Karpas-422 (cell line): ENCODE measurements around the gene REV3L. TPM values are rescaled to one million over a fixed set of nuclear protein-coding genes. Genes with fewer than 3 reads are reported as not detected.

Experiments used
- DNase-seq: peaks from one replicate; pipeline ENCODE4 v3.0.0-alpha.2; 2015
- H2AFZ ChIP-seq: fragments of 200-600 bp; sonication (generic); 2 replicates; pipeline ENCODE4 v1.6.1; 2014; ENCODE audit warnings: antibody characterized with exemption, low read length, mixed read lengths
- H3K27ac ChIP-seq: fragments of 200-600 bp; sonication (generic); 2 replicates; pipeline ENCODE4 v1.5.1; 2014; ENCODE audit warnings: mild to moderate bottlenecking, low read length, moderate library complexity
- H3K27me3 ChIP-seq: fragments of 200-600 bp; sonication (generic); 2 replicates; pipeline ENCODE4 v1.6.1; 2014; ENCODE audit warnings: low read length, mixed read lengths
- H3K36me3 ChIP-seq: fragments of 200-600 bp; sonication (generic); 2 replicates; pipeline ENCODE4 v1.6.1; 2014; ENCODE audit warnings: low read length, mixed read lengths; ENCODE audit not compliant: insufficient read depth
- H3K4me1 ChIP-seq: fragments of 200-600 bp; sonication (generic); 2 replicates; pipeline ENCODE4 v1.6.1; 2014; ENCODE audit warnings: mild to moderate bottlenecking, low read length, mixed read lengths
- H3K4me2 ChIP-seq: fragments of 200-600 bp; sonication (generic); 2 replicates; pipeline ENCODE4 v1.6.1; 2014; ENCODE audit warnings: low read length, low read depth, mild to moderate bottlenecking; ENCODE audit not compliant: poor library complexity, severe bottlenecking
- H3K4me3 ChIP-seq: fragments of 200-600 bp; sonication (generic); 2 replicates; pipeline ENCODE4 v1.5.1; 2014; ENCODE audit warnings: mild to moderate bottlenecking, antibody characterized with exemption, low read length, mixed read lengths
- H3K79me2 ChIP-seq: fragments of 200-600 bp; sonication (generic); 2 replicates; pipeline ENCODE4 v1.6.1; 2014; ENCODE audit warnings: mild to moderate bottlenecking, low read length, mixed read lengths
- H3K9ac ChIP-seq: fragments of 200-600 bp; sonication (generic); 2 replicates; pipeline ENCODE4 v1.6.0; 2014; ENCODE audit warnings: low read length
- H3K9me2 ChIP-seq: fragments of 200-600 bp; sonication (generic), shearing (Covaris generic); replicated peaks from 2 replicates; pipeline ENCODE4 v1.6.0; 2014; ENCODE audit warnings: mild to moderate bottlenecking, low read length, moderate library complexity; ENCODE audit not compliant: insufficient read depth
- H3K9me3 ChIP-seq: fragments of 300-700, 200-600 bp; sonication (generic); 2 replicates; pipeline ENCODE4 v1.6.1; 2014; ENCODE audit warnings: low read length, mixed read lengths
- H4K20me1 ChIP-seq: fragments of 200-600 bp; sonication (generic); 2 replicates; pipeline ENCODE4 v1.6.1; 2014; ENCODE audit warnings: mild to moderate bottlenecking, antibody characterized with exemption, low read length, low read depth; ENCODE audit not compliant: insufficient read depth
- total RNA-seq: library from RNA; depleted of rRNA; stranded (reverse); fragments of >200 nt; shearing (Covaris generic); gene quantifications from 2 replicates; pipeline ENCODE4 v1.2.3, GENCODE V29; 2014; ENCODE audit warnings: low replicate concordance

REV3L gene
- total RNA-seq, 1 experiment from 2014 or later, result 64.4 TPM

- DNase-seq, result no peak
- Histone ChIP-seq H4K20me1 (no peaks in the 10 kb centered on the region), H3K36me3 (no peaks in the 10 kb centered on the region), H3K27ac (no peak overlapping the region), H3K9ac (no peak overlapping the region), H3K9me3 (no peaks in the 10 kb centered on the region), H3K9me2 (no peaks in the 10 kb centered on the region), H3K79me2 (peaks cover 100% of the 10 kb centered on the region), H3K4me2 (no peak overlapping the region), H2AFZ (no peak overlapping the region), H3K4me3 (no peak overlapping the region), H3K27me3 (no peaks in the 10 kb centered on the region), H3K4me1 (no peaks in the 10 kb centered on the region; the same call in 1 of the 2 replicates)
Observed at GRCh38 chr6:111444794-111445193, 38.2 kb downstream of the REV3L start.

DNA sequence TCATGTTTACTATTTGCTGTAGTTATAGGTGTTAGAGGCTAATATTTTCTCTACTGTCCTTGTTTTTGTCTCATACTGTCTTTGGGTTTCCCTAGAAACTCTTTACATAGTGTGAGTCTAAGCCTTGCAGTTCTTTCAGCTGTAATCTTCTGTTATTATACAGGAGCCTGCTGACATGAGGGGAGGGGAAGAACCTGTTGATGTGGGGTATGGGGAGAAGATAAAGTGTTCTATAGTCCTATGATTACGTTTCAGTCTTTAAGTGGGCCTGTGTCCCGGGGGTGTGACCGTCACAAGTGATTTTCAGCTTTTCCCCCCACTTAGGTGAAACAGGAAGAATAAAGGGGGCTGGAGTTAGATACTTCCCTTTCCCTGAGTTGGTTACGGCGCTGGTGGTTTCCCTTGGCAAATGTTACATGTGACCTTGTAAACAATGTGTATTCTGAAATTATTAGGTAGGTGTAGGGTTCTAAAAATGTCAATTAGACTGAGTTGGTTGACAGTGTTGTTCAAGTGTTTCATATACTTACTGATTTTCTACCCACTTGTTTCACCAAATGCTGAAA is 41.3 kb downstream of the REV3L start:
- Histone ChIP-seq H3K79me2 (peaks cover 98% of the 10 kb centered on the region), H3K4me1 (no peaks in the 10 kb centered on the region; the same call in 1 of the 2 replicates), H4K20me1 (no peaks in the 10 kb centered on the region), H3K4me2 (no peak overlapping the region), H3K4me3 (no peak overlapping the region), H3K9me2 (no peaks in the 10 kb centered on the region), H3K9ac (no peak overlapping the region), H3K27me3 (no peaks in the 10 kb centered on the region), H3K27ac (no peak overlapping the region), H2AFZ (no peak overlapping the region), H3K36me3 (0 out of 2 replicates have a peak, but pooled peaks cover 3% of the 10 kb centered on the region), H3K9me3 (no peaks in the 10 kb centered on the region)
- no peak for DNase-seq

- 0 out of 2 replicates have a peak, but pooled peaks cover 3% of the 10 kb centered on the region for H3K36me3 ChIP-seq
- no peaks in the 10 kb centered on the region for H3K9me2 ChIP-seq
- H3K9ac ChIP-seq, result no peak overlapping the region
- H3K4me1 ChIP-seq, result no peaks in the 10 kb centered on the region; the same call in 1 of the 2 replicates
- no peak overlapping the region for H2AFZ ChIP-seq
- no peaks in the 10 kb centered on the region for H3K27me3 ChIP-seq
- no peaks in the 10 kb centered on the region for H4K20me1 ChIP-seq
- DNase-seq, result no peak
- no peaks in the 10 kb centered on the region for H3K9me3 ChIP-seq
- no peak overlapping the region for H3K4me3 ChIP-seq
- no peak overlapping the region for H3K4me2 ChIP-seq
- H3K27ac ChIP-seq, result no peak overlapping the region
- peaks cover 97% of the 10 kb centered on the region for H3K79me2 ChIP-seq
Observed at GRCh38 chr6:111439171-111439570, 43.8 kb downstream of the REV3L start.

DNA sequence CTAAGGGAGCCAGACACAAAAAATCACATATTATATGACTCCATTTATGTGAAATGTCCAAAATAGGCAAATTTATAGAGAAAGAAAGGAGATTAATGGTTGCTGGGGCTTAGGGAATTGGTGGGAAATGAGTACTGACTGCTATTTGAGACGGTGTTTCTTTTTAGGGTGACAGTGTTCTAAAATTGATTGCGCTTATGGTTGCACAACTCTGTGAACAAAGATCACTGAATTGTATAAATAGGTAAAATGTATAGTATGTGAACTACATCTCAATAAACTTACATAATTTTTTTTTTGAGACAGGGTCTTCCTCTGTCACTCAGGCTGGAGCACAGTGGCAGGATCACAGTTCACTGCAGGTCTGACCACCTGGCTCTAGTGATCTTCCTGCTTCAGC is 45.4 kb downstream of the REV3L start:
- Histone ChIP-seq H3K9ac (no peak overlapping the region), H3K9me2 (no peaks in the 10 kb centered on the region), H3K36me3 (0 out of 2 replicates have a peak, but pooled peaks cover 3% of the 10 kb centered on the region), H2AFZ (no peak overlapping the region), H3K9me3 (no peaks in the 10 kb centered on the region), H3K4me1 (no peaks in the 10 kb centered on the region), H4K20me1 (no peaks in the 10 kb centered on the region), H3K79me2 (peaks cover 97% of the 10 kb centered on the region), H3K4me3 (no peak overlapping the region), H3K27me3 (no peaks in the 10 kb centered on the region), H3K27ac (no peak overlapping the region), H3K4me2 (no peak overlapping the region)
- no peak for DNase-seq

GRCh38 chr6:111432511-111432910 is 50.5 kb downstream of the REV3L start:
- Histone ChIP-seq H3K4me2 (no peak overlapping the region), H3K79me2 (peaks cover 99% of the 10 kb centered on the region), H4K20me1 (no peaks in the 10 kb centered on the region), H3K9ac (no peak overlapping the region), H2AFZ (no peak overlapping the region), H3K4me3 (no peak overlapping the region), H3K27me3 (no peaks in the 10 kb centered on the region), H3K9me2 (no peaks in the 10 kb centered on the region), H3K4me1 (peaks cover 2% of the 10 kb centered on the region), H3K36me3 (peaks cover 16% of the 10 kb centered on the region), H3K27ac (no peak overlapping the region), H3K9me3 (peaks cover 10% of the 10 kb centered on the region)
- no peak for DNase-seq

DNA sequence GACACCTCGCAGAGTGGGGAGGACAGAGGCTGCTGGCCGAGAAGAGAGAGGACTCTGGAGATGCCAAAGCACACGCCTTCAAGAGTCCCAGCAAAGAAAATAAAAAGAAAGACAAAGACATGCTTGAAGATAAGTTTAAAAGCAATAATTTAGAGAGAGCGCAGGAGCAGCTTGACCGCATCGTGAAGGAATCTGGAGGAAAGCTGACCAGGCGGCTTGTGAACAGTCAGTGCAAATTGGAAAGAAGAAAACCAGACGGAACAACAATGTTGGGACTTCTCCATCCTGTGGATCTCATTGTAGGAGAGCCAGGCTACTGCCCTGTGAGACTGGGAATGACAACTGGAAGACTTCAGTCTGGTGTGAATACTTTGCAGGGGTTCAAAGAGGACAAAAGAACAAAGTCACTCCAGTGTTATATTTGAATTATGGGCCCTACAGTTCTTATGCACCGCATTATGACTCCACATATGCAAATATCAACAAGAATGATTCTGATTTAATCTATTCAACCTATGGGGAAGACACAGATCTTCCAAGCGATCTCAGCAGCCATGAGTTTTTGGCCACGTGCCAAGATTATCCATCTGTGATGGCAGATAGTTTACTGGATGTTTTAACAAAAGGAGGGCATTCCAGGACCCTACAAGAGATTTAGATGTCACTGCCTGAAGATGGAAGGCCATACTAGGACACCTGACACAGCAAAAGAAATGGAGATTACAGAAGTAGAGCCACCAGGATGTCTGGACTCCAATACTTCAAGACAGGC is 52.2 kb downstream of the REV3L start:
- Histone ChIP-seq H3K4me3 (no peak overlapping the region), H3K9me3 (peaks cover 10% of the 10 kb centered on the region), H3K27me3 (no peaks in the 10 kb centered on the region), H3K4me2 (no peak overlapping the region), H3K36me3 (peaks cover 13% of the 10 kb centered on the region), H3K4me1 (peaks cover 10% of the 10 kb centered on the region), H2AFZ (no peak overlapping the region), H3K9me2 (no peaks in the 10 kb centered on the region), H3K27ac (no peak overlapping the region), H4K20me1 (no peaks in the 10 kb centered on the region), H3K9ac (no peak overlapping the region), H3K79me2 (peaks cover 100% of the 10 kb centered on the region)
- DNase-seq, result no peak

GRCh38 chr6:111429571-111429970 is 53.4 kb downstream of the REV3L start:
- Histone ChIP-seq H3K4me1 (peaks cover 18% of the 10 kb centered on the region), H3K9ac (no peak overlapping the region), H3K27ac (no peak overlapping the region), H3K27me3 (no peaks in the 10 kb centered on the region), H2AFZ (no peak overlapping the region), H3K9me2 (no peaks in the 10 kb centered on the region), H4K20me1 (no peaks in the 10 kb centered on the region), H3K79me2 (peaks cover 100% of the 10 kb centered on the region), H3K4me2 (no peak overlapping the region), H3K36me3 (peaks cover 13% of the 10 kb centered on the region), H3K4me3 (no peak overlapping the region), H3K9me3 (peaks cover 10% of the 10 kb centered on the region)
- no peak for DNase-seq

GRCh38 chr6:111428811-111429210 is 54.2 kb downstream of the REV3L start:
- H3K9me3 ChIP-seq, result peaks cover 10% of the 10 kb centered on the region
- no peaks in the 10 kb centered on the region for H4K20me1 ChIP-seq
- peaks cover 13% of the 10 kb centered on the region for H3K36me3 ChIP-seq
- no peak for DNase-seq
- H3K9ac ChIP-seq, result no peak overlapping the region
- H3K27me3 ChIP-seq, result no peaks in the 10 kb centered on the region
- H3K4me3 ChIP-seq, result no peak overlapping the region
- no peak overlapping the region for H3K4me2 ChIP-seq
- H3K9me2 ChIP-seq, result no peaks in the 10 kb centered on the region
- H3K4me1 ChIP-seq, result peaks cover 25% of the 10 kb centered on the region
- peaks cover 100% of the 10 kb centered on the region for H3K79me2 ChIP-seq
- no peak overlapping the region for H2AFZ ChIP-seq
- no peak overlapping the region for H3K27ac ChIP-seq
